HG03460 (cell line): Measurements from ENCODE around the gene EEA1.

Experiments
- ATAC-seq: cut with Tn5 transposase; IDR thresholded peaks from one replicate; pipeline ENCODE4 v1.9.1; 2021; ENCODE audit not compliant: unreplicated experiment

The EEA1 gene

GRCh38 chr12:92721130-92721529 lies 208.0 kb downstream of the EEA1 start:
- no peak for ATAC-seq
